Measurements from ENCODE around the gene SYK.
A peak's percentile ranks its signal among the peaks of the same experiment; 100 is the strongest.

The SYK gene

GRCh38 chr9:90854637-90855175 lies 53.1 kb downstream of the SYK start:
- no peak for DNase-seq

- no peak for DNase-seq
Observed at GRCh38 chr9:90855208-90855902, 53.7 kb downstream of the SYK start.

GRCh38 chr9:90857091-90857490 lies 55.5 kb downstream of the SYK start:
- DNase-seq = no peak

DNA sequence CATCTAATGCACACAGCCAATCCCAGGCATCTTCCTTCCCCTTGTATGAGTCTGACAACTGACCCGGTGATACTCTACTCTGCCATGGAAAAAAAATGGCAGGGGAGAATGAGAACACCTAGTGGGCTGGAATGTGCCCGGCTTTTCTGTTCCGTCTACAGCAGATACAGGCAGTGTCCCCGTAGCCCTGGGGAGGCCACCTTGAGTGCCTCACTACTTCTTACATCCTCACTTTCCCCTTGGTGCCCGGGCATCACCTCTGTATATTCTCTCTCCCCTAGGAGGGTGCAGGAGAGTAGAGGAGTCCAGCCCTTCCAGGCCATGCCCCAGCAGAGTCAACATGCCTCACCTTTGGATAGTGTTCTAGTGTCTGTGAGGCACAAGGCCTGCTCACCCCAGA lies 56.2 kb downstream of the SYK start:
- no peak for DNase-seq

DNA sequence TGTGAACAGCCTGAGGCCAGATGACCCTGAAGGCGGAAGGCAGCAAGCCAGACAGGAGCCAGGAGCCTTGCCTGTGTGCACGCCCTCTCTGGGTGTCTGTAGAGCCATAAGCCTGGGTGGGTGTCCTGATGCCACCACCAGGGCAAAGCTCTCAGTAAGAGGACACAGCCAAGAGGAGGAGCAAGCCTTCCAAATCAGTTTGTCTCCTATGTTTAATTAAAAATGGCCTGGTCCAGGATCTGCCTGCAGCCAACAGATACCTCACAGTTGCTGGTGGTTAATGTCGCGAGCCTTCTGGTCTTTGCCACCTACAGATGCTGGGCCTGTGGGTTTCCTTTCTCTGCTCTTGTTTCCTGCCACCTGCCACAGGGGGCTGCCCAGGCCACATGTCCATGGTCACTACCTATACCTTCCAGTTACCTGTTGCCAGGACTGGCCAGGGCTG lies 56.9 kb downstream of the SYK start:
- no peak for DNase-seq

- no peak for DNase-seq
Observed at GRCh38 chr9:90860382-90860781, 58.8 kb downstream of the SYK start.

- no peak for DNase-seq
Observed at GRCh38 chr9:90860826-90861225, 59.2 kb downstream of the SYK start.

GRCh38 chr9:90861380-90861779 lies 59.8 kb downstream of the SYK start:
- no peak for DNase-seq

DNA sequence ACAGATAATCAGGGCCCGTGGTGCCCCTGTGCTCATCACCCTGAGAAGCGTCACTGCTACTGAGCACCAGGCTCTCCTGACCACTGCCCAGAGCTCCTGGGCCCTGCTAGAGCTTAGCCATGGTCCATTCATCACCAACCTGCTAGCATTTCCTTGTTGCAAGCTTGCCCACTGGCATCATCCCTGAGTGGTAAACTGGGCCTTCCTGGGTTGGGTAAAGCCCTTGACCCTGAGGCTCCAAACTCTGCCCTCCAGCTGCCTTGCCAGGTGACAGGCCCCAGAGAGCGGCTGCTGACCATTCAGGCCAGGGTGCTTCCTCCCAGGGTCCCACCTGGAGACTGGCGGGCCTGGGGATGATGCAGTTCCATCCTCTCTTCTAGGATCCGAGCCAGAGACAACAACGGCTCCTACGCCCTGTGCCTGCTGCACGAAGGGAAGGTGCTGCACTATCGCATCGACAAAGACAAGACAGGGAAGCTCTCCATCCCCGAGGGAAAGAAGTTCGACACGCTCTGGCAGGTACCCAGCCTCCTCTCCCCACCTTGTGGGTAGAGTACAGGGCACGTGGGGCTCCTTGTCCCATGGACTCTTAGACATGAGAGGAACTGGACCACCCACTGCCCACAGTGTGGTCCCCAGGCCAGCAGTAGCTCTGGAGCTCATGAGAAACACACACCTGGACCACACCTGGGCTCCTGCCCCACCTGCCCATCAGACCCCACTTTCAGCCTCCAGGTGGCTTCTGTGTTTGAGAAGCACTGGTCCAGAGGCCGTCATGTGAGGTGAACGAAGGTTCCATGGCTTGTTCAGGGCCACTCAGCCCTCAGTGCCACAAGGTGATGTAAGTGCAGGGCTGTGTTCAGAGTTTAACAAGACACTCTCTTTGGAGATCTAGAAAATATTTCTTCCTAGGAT lies 60.5 kb downstream of the SYK start:
- no peak for DNase-seq

DNA sequence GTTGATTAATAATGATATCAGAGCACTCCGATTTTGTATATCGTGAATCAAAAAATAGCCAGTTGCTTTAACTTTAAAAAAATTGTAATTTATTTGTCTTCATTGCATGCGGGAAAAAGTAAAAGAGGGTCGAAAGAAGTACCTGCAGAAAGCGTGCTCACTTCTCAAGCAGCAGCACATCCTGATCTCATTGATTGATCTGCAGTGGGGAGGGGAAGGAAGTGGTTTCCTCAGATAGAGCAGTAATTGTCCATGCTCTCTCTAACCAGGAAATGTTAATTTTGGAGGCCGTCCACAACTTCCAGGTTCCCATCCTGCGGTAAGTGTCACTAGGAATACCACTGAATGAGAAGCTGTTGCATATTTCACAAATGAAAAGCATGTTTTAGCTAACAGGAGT lies 63.2 kb downstream of the SYK start:
- DNase-seq = no peak

DNA sequence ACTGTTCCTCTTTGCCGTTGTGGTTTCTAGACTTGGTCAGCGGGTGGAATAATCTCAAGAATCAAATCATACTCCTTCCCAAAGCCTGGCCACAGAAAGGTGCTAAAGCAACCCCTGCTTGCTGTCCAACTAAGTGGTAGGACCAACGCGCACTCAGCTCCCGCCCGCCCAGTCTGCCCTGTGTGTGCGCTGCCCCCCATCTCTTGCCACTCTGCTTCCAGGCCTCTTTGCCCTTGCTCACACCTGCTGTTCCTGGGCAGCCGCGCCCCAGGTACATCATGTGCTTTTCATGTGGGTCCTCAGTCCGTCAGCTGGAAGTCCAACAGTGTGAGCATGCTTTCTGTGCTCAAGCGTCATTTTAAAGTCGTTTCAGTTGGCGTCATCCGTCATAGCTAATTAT lies 65.5 kb downstream of the SYK start:
- no peak for DNase-seq

GRCh38 chr9:90868555-90868954 lies 66.9 kb downstream of the SYK start:
- DNase-seq = no peak

DNA sequence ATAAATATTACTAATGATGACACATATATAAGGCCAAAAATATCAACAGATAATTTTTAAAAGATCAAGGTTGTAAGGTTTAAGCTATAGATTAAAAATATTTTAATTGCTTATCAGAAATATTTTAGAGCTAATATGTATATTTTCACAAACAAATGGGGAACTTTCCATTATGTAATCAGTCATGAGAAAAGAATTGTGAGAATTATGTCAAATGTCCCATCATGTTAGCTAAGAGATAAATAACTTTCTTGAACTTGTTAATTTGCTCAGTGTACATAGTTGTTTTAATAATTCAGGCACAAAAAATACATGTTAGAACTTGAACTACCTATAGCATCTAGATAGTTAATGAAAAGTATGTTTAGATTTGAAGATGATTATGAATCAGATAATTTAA lies 67.7 kb downstream of the SYK start:
- no peak for DNase-seq

DNA sequence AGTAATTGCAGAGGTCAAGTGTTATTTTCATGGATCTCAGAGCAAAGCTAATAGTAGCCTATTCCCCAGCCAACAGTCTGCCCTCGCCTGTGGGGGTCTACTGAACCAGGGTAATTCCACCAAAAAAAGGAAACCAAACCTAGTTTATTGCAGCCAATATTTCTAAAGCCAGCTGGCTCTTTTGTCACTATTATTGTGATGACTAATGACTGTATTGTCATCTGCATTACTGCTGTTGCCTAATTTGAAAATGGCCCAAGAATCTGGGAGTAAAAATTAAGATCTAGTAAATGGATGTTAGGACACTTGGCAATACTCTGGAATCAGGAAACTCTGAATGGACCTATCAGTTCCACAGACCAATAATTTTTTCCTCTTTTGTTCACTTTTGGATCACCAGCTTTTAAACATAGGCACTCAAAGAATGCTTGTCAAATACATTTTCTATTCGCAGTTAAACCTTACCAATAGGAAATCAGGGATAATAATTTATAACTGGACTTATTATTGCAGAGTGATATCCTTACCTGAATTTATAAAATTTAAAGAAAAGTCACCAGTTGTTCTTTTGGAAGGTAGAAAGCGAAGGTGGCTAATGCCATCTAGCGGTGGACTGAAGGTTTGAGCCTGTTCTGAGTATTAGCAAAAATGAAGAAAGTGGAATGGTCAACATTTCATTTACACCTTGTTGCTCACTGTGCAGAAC lies 69.2 kb downstream of the SYK start:
- DNase-seq = peak; percentile 10

GRCh38 chr9:90871327-90871935 lies 69.8 kb downstream of the SYK start:
- no peak for DNase-seq

- DNase-seq = no peak
Observed at GRCh38 chr9:90872835-90873294, 71.2 kb downstream of the SYK start.

- no peak for DNase-seq
Observed at GRCh38 chr9:90873422-90873821, 71.8 kb downstream of the SYK start.

- DNase-seq = no peak
Observed at GRCh38 chr9:90874194-90874593, 72.6 kb downstream of the SYK start.

- DNase-seq = no peak
Observed at GRCh38 chr9:90878562-90878961, 76.9 kb downstream of the SYK start.

DNA sequence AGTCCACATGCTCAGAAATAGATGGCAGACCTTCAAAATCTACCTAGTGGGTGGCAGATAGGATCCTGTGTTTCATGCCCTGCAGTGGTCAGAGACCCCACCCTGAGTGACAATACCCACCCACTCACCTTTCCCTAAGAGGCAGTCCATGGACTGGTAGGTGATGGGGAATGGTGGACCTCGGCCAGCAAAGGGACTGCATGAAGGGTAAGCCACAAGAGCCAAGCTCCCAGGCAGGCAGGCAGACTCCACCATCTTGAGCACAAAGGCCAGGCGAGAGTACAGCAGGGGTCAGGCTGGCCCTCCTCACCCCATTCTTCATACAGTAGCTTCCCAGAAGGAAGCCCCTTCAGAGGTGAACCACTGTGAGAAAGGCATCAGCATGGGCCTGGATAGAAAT lies 78.4 kb downstream of the SYK start:
- no peak for DNase-seq

DNA sequence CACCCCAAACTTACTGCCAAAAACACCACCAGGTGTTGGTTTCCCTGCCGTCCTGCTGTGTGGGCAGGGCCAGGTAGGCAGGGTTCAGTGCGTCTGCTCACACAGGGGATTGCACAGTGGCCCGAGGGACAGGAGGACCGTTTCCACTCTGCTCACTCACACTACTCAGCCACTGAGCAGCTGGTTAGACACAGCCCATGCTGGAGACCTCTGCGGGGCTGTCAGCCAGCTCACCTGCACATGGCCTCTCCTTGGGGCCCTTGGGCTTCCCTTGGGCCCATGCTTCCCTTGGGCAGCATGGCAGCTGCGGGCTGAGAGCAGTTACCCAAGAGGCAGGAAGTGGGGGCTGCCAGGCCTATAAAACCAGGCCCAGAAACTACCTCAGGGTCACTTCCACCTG lies 79.0 kb downstream of the SYK start:
- no peak for DNase-seq

GRCh38 chr9:90881648-90882047 lies 80.0 kb downstream of the SYK start:
- DNase-seq = no peak

All from kidney glomerular epithelial cell (primary cell).